ENCODE data around the gene UQCRC1. TPM values are rescaled to one million over a fixed set of nuclear protein-coding genes. Genes with fewer than 3 reads are reported as not detected.
A peak's percentile ranks its signal among the peaks of the same experiment; 100 is the strongest.
"Not testable (repeated sequence)": the region's sequence is repeated elsewhere in the genome, so short reads cannot be mapped to it uniquely, and the experiment has no call there.

The UQCRC1 gene
- total RNA-seq, 1 donor from 2014 or later: 96.9 TPM

DNA sequence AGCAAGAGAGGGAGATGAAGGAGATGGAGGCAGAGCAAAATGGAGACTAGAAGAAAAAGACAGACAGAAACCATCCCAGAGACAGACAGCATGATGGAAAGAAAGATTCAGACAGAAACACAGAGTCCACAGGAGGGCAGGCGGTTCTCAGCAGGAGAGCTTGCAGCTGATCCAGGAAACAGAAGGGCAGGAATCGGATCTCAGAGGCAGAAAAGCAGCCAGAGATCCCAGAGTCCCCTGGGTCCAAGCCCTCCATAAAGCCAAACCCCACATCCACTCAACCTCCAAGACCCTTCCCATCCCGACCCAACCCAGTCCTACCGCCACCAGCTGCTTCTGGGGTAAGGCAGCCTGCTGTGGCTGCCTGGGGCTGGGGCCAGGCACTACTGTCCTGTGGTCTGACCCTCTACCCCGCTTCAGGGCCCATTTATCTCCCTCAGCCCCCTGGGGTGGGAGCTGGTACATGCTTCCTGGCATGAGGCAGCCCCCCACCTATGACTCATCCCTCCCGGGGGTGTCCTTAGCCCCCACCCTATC is 46.0 kb downstream of the UQCRC1 start, which contains the start of gene UCN2:
UCN2 (minus strand) TSS at position 400 of the 537 bp plus-strand sequence. CDS start 657 bp downstream, outside the sequence.
- DNase-seq (ENCODE audit: low spot score) (no peak), ATAC-seq (no peak)
- intact Hi-C loops (cut with DNase I): no loop called here

- intact Hi-C loops (cut with DNase I): no loop called here
- DNase-seq (ENCODE audit: low spot score): no peak
- ATAC-seq: no peak
Measured at GRCh38 chr3:48562367-48563095, 46.9 kb downstream of the UQCRC1 start.

GRCh38 chr3:48561045-48561736 is 48.3 kb downstream of the UQCRC1 start:
- ATAC-seq (peak; percentile 4), DNase-seq (ENCODE audit: low spot score) (peak; percentile 78)
- intact Hi-C loops (cut with DNase I): no loop called here

GRCh38 chr3:48560648-48561018 is 48.8 kb downstream of the UQCRC1 start:
- intact Hi-C loops (cut with DNase I): no loop called here
- ATAC-seq: no peak
- DNase-seq (ENCODE audit: low spot score): no peak

DNA sequence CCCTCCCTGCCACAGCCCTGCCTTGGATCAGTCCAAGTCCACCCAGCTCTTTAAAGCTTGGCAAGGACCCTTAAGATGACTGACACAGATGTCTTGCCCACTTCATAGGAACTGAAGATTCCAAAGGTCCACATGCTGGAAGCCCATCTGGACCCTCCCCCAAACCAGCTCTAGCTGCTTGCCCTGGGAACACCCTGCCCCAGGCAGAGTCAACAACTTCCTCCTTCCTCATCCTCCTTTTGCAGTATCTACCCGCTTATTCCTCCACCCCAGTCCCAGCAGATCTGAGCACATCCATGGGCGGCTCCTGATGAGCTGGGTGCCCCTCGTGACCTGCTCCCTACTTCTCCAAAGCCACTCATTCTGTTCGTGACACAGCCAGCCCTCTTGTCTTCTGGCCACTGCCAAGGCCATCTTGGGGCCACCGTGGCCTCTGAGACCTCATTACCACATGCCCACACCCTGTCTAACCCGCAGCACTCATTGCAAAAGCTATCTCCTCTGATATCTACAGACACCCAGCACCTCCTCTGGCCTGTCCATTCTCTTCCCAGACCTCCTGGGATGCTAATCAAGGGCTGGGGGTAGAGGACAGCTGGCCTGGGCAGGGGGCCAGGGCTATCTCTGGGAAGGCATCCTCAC is 50.8 kb downstream of the UQCRC1 start:
- DNase-seq (ENCODE audit: low spot score) (no peak), ATAC-seq (no peak)
- intact Hi-C loops (cut with DNase I): loop anchor here (10.0 kb wide), 1 partner anchor 164 kb away; no protein-coding TSS in a partner anchor

GRCh38 chr3:48556796-48557626 is 52.4 kb downstream of the UQCRC1 start, which contains the start of gene PFKFB4:
Gene PFKFB4, minus strand, starts transcription at chr3:48556803. Its CDS starts 26 bp downstream, at chr3:48556777.
- ATAC-seq: peak; percentile 95
- intact Hi-C loops (cut with DNase I): loop anchor here (10.0 kb wide), 1 partner anchor 162 kb away; no protein-coding TSS in a partner anchor

DNA sequence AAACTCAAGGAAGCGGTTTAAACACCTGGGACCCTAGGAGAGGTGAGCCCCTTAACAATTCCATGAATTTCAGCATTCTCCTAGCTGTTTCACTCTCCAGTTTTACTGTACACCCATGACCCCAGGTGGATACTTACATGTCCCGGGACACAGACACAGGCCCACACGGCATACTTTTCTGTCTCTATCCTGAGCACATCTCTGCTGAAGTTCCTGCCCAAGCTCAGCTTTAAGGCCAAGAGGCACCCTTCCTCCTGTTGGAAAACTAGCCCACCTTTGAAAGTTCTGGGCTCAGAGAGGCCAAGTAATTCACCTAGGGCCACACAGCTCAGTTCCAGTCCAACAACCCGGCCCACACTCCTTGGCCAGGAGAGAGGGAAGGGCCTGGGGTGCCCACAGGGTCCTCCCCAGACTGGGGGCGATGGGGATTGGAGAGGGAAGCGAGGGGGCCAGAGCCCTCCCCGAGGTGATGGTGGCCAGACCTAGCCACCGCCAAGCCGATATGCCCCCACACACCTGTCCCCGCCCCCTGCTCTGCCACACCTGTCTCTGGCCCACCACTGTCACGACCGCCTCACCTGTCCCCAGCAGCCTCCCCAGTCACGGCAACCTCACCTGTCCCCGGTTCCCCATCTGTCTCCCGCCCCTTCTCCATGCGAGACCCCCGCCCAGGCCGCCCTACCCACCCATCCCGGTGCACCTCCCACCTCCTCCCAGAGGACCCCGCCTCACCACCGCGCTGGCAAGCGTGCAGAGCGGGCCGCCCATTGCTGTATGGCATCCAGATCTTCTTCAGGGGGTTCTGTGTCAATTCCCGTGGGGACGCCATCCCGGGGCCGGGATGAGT is 53.3 kb downstream of the UQCRC1 start:
- DNase-seq (ENCODE audit: low spot score): no peak
- no peak for ATAC-seq
- intact Hi-C loops (cut with DNase I): loop anchor here (10.0 kb wide), 1 partner anchor 161 kb away; no protein-coding TSS in a partner anchor

More at GRCh38 chr3:48556796-48557626, 52.4 kb downstream of the UQCRC1 start, which contains the start of gene PFKFB4:
- peak; percentile 99 for DNase-seq (ENCODE audit: low spot score)

GRCh38 chr3:48555231-48555948 is 54.1 kb downstream of the UQCRC1 start:
- ATAC-seq: no peak
- intact Hi-C loops (cut with DNase I): loop anchor here (10.0 kb wide), 1 partner anchor 161 kb away; no protein-coding TSS in a partner anchor
- DNase-seq (ENCODE audit: low spot score): no peak

DNA sequence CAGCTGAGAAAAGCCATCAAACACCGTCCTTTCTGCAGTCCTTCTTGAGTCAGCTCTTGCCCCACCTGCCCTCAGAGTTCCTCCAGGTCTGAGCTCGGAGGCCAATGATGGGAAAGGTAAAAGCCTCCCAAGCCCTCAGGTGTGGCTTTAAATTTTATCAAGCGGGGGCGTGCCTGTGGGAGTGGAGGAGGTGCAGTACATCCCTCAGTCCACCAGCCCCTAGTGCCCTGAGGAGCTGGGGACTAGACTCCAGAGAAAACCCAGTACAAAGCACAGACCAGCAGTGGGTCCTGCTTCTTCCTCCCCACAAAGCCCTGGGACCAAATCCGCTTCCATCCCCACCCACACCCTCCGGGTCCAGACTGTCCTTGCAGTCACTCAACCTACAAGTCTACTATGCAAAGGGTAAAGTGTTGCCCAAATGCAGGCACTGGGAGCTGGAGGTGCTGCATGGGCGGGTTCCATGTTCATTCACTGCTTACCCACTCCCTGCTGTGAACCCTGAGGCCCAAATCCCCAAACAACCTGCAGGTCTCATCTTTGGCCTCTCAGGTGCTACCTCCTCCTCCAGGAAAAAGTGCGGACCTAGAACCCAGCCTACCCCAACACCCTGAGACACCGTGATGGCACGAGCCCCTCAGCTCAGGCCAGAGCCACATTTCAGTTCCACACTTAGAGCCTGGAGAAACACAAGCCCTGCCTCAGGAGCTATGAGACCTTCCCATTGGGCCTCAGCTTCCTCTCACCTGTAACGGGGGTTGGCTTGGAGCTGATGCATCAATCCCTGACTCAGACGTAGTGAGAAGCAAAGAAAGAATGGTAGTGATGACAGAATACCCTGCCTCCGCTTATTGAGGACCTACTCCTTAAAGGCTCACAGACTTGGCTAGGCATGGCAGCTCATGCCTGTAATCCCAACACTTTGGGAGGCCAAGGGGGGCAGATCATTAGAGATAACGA is 55.3 kb downstream of the UQCRC1 start:
- intact Hi-C loops (cut with DNase I): loop anchor here (10.0 kb wide), 1 partner anchor 159 kb away; no protein-coding TSS in a partner anchor
- ATAC-seq: no peak
- no peak for DNase-seq (ENCODE audit: low spot score)

GRCh38 chr3:48553361-48553760 is 56.1 kb downstream of the UQCRC1 start:
- ATAC-seq (no peak), DNase-seq (ENCODE audit: low spot score) (no peak)
- intact Hi-C loops (cut with DNase I): loop anchor here (10.0 kb wide), 1 partner anchor 159 kb away; no protein-coding TSS in a partner anchor

GRCh38 chr3:48552111-48552951 is 57.1 kb downstream of the UQCRC1 start:
- ATAC-seq (no peak), DNase-seq (ENCODE audit: low spot score) (no peak)
- intact Hi-C loops (cut with DNase I): loop anchor here (10.0 kb wide), 1 partner anchor 158 kb away; no protein-coding TSS in a partner anchor

GRCh38 chr3:48551651-48552050 is 57.8 kb downstream of the UQCRC1 start:
- not testable (repeated sequence) for ATAC-seq; DNase-seq (ENCODE audit: low spot score)
- intact Hi-C loops (cut with DNase I): loop anchor here (10.0 kb wide), 1 partner anchor 157 kb away; no protein-coding TSS in a partner anchor

All from sciatic nerve (tissue), 2 donors.